Umbilical cord (tissue), 2 donors: Measurements from ENCODE around the gene ARHGAP22. TPM values are rescaled to one million over a fixed set of nuclear protein-coding genes. Genes with fewer than 3 reads are reported as not detected.

ENCODE experiments used
- DNase-seq: peaks from one replicate; pipeline ENCODE4 v3.0.0-alpha.2; 2015; ENCODE audit warnings: low spot score
- total RNA-seq: library from RNA; depleted of rRNA; stranded (reverse); fragments of >200 nt; gene quantifications from one replicate; pipeline ENCODE4 v1.2.3, GENCODE V29; 2014; ENCODE audit warnings: low replicate concordance; ENCODE audit not compliant: insufficient read depth

The ARHGAP22 gene
- total RNA-seq, 1 donor from 2014 or later = 10.4 TPM

GRCh38 chr10:48465860-48466521 is 138.9 kb downstream of the ARHGAP22 start:
- DNase-seq = no peak

- peak; percentile 56 for DNase-seq
Measured at GRCh38 chr10:48464871-48465736, 139.8 kb downstream of the ARHGAP22 start.

DNA sequence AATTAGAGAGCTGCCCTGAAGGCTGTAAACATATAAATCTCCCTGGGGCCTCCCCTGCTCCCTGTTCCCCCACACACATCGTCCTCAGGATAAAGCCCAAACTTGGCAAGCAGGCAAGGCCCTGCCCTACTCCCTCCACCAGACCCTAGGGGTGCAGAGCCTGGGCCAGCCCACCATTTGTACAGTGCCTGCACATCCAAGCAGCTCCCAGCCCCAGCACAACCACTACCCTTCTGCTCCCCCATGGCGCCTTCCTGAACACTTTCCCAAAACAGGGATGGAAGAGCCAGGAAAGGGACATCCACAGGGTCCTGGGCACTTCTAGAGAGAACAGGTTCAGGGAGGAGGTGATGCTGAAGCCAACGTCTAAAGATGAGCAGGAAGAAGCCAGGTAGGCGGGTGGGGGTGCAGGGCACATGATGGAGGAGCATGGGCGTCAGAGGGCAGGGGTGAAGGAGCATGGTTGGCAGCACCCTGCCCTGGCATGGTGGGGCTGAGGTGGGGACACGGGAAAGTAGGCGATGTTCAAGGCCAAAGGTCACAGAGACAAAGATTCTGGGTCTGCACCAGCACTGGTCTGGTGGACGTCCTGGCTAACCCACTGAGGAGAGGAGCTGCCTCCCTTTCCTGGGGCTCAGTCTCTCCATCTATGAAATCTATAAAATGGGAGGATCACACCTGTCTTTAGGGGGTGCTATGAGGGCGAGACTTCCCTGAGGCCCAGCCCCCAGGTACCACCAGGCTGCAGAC is 140.6 kb downstream of the ARHGAP22 start:
- no peak for DNase-seq

DNA sequence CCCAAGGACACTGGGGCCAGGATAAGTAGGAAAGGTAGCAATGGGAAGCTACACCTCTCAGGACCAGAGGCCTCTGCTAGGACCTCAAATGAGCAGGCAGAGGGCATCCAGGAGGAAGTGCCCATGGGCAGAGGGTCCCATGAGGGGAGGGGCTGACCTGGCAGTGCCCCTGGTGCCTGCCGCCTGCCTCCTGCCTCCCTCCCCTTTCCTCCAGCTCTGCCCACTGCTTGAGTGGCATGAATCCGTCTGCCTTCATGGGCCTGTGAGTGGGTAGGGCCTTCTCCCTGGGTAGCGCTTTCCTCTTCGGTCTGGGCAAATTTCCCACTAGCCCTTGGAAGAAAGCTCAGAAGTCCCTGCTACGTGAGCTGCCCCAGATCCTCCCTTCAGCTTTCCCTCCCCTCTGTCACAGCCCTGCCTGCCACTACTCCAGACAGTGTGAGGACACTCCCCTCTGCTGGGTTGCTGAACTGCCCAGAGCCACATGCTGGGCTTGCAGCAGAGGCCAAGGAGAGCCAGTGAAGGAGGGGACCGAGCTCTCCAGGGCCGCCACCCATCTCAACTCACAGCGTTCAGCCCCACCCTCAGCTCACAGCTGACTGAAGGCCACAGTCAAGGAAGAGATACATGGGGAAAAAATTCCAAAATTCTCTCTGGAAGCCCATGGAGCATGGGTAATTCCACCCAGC is 141.4 kb downstream of the ARHGAP22 start:
- DNase-seq = peak; percentile 83

- DNase-seq = no peak
Measured at GRCh38 chr10:48462482-48463020, 142.3 kb downstream of the ARHGAP22 start.

- DNase-seq = no peak
Measured at GRCh38 chr10:48461623-48462481, 143.0 kb downstream of the ARHGAP22 start.

DNA sequence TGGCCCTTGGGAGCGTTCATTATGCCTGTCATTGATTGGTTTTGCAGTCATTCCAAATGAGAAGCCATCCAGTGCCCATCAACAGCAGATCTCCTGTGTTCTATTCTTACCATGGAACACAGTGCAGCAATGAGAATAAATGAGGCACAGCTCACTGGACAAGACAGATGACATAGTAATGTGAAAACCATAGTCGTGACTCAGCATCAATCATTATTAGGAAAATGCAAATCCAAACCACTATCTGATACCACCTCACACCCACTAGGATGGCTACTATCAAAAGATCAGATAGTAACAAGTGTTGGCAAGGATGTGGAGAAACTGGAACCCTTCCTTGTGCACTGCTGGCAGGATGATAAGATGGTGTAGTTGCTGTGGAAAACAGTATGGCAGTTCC is 144.7 kb downstream of the ARHGAP22 start:
- DNase-seq = no peak

- DNase-seq = no peak
Measured at GRCh38 chr10:48459270-48460150, 145.4 kb downstream of the ARHGAP22 start.

- no peak for DNase-seq
Measured at GRCh38 chr10:48458662-48459048, 146.2 kb downstream of the ARHGAP22 start.

GRCh38 chr10:48457949-48458661 is 146.8 kb downstream of the ARHGAP22 start:
- DNase-seq = no peak

- no peak for DNase-seq
Measured at GRCh38 chr10:48456808-48457761, 147.8 kb downstream of the ARHGAP22 start.

GRCh38 chr10:48456361-48456804 is 148.5 kb downstream of the ARHGAP22 start:
- DNase-seq = peak; percentile 76

DNA sequence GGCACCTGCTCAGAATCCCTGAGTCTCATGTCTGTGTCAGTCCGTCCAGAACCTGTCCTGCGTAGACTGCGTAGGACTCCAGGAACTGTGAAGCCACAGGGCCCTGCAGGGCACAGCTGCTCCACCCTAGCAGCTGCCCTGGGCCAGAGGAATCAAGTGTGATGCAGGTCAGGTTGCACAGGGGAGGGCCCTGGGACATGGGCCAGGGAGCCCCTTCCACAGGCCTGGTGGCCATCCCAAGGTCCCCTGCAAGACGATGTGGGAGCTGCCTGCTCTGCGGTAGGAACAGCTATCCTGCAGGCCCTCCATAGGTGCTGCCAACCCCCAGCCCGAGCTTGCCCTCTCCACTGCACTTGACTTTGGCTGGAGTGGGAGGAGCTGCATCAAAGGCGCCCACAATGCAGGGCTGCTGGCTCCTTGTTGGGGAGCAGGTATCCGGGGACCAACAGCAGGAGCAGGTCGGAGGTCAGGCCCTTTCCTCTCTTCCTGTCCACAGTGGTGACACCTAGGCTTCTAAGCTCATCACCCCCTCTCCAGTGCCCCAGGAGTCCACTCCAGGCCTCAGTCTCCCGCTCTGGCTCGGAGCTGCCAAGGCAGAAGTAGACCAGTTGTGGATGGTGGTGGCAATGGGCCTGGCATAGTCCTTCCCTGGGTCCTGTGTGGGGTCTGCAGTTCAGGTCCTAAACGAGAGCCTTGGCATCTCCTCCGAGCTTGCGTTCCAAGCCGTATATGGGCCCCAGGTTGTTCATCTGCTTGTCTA is 149.3 kb downstream of the ARHGAP22 start:
- DNase-seq = no peak

GRCh38 chr10:48455055-48455391 is 149.8 kb downstream of the ARHGAP22 start:
- DNase-seq = no peak

- no peak for DNase-seq
Measured at GRCh38 chr10:48454302-48455054, 150.4 kb downstream of the ARHGAP22 start.
